ENCODE data around the gene INPP4B.

DNA sequence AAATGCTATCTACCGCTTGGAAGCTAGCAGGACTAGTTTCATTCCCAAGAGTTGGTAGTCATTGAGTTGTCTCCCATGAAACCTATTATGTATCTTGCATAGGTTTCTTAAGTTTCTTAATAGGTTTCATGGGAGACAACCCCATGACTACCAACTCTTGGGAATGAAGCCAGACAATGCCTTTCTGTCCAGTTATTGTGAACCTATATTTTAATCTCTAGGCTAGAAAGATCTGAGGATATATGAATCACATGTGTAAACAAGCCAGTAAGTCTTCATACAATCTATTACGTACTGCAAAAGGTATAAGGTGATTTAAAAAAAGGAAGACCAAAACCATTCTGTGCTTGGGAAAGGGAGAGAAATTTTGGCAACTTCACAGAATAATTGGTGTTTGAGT, 162.6 kb downstream of the INPP4B start:
- TF ChIP-seq, protein P1, sequence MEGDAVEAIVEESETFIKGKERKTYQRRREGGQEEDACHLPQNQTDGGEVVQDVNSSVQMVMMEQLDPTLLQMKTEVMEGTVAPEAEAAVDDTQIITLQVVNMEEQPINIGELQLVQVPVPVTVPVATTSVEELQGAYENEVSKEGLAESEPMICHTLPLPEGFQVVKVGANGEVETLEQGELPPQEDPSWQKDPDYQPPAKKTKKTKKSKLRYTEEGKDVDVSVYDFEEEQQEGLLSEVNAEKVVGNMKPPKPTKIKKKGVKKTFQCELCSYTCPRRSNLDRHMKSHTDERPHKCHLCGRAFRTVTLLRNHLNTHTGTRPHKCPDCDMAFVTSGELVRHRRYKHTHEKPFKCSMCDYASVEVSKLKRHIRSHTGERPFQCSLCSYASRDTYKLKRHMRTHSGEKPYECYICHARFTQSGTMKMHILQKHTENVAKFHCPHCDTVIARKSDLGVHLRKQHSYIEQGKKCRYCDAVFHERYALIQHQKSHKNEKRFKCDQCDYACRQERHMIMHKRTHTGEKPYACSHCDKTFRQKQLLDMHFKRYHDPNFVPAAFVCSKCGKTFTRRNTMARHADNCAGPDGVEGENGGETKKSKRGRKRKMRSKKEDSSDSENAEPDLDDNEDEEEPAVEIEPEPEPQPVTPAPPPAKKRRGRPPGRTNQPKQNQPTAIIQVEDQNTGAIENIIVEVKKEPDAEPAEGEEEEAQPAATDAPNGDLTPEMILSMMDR (IDR thresholded peaks at IDR 0.05; ENCODE audit: low read depth, low read length) = no peak
- no peak for TF ChIP-seq EZH2phosphoT487 (IDR thresholded peaks at IDR 0.05; ENCODE audit: low read depth)
